GM21717 (cell line): ENCODE results near the gene MOV10L1.

ENCODE experiments used
- ATAC-seq: cut with Tn5 transposase; IDR thresholded peaks from one replicate; pipeline ENCODE4 v1.9.1; 2021; ENCODE audit warnings: mild to moderate bottlenecking, moderate library complexity; ENCODE audit not compliant: unreplicated experiment

Gene MOV10L1

GRCh38 chr22:50184902-50185374 is 95.1 kb downstream of the MOV10L1 start:
- ATAC-seq: no peak

- ATAC-seq: no peak
These were observed 95.7 kb downstream of the MOV10L1 start, which contains the start of gene TRABD for GRCh38 chr22:50185375-50186087. Gene TRABD (plus strand): TSS chr22:50185913. CDS start chr22:50193061, 7,148 bp downstream.

GRCh38 chr22:50186181-50186714 is 96.4 kb downstream of the MOV10L1 start:
- ATAC-seq: no peak

GRCh38 chr22:50186761-50187523 is 97.1 kb downstream of the MOV10L1 start:
- ATAC-seq: no peak

- ATAC-seq: no peak
These were observed 98.5 kb downstream of the MOV10L1 start for GRCh38 chr22:50188356-50188755.

GRCh38 chr22:50189184-50189848 is 99.5 kb downstream of the MOV10L1 start:
- no peak for ATAC-seq

GRCh38 chr22:50189849-50190181 is 100.0 kb downstream of the MOV10L1 start:
- no peak for ATAC-seq

- ATAC-seq: peak; percentile 35
These were observed 100.6 kb downstream of the MOV10L1 start for GRCh38 chr22:50190182-50190940.

GRCh38 chr22:50190941-50191741 is 101.3 kb downstream of the MOV10L1 start:
- peak; percentile 27 for ATAC-seq

GRCh38 chr22:50192436-50193204 is 102.8 kb downstream of the MOV10L1 start:
- no peak for ATAC-seq

GRCh38 chr22:50193621-50194020 is 103.8 kb downstream of the MOV10L1 start:
- ATAC-seq: no peak

GRCh38 chr22:50194037-50194805 is 104.4 kb downstream of the MOV10L1 start:
- ATAC-seq: no peak

GRCh38 chr22:50196256-50196655 is 106.5 kb downstream of the MOV10L1 start:
- ATAC-seq: no peak

GRCh38 chr22:50197000-50197800 is 107.4 kb downstream of the MOV10L1 start:
- no peak for ATAC-seq

GRCh38 chr22:50197856-50198623 is 108.2 kb downstream of the MOV10L1 start:
- ATAC-seq: no peak

GRCh38 chr22:50198624-50199017 is 108.8 kb downstream of the MOV10L1 start:
- ATAC-seq: no peak

- no peak for ATAC-seq
These were observed 109.5 kb downstream of the MOV10L1 start for GRCh38 chr22:50199251-50199721.
